NCI-H1092 (cell line): ENCODE results near the gene DGLUCY.
"Not testable (repeated sequence)": the region's sequence is repeated elsewhere in the genome, so short reads cannot be mapped to it uniquely, and the experiment has no call there.

Experiments used
- DNase-seq: peaks from one replicate; lab custom pipeline; 2025; lab: John Stamatoyannopoulos, UW

Gene DGLUCY

GRCh38 chr14:91113829-91114078 lies at the start of gene DGLUCY:
TSS of gene DGLUCY (plus strand) at chr14:91114073. CDS start at chr14:91160295, 46,222 bp downstream.
- peak; percentile 77 for DNase-seq

- no peak for DNase-seq
Measured at GRCh38 chr14:91065266-91065665, 48.6 kb upstream of the DGLUCY start.

GRCh38 chr14:91067186-91067585 lies 46.7 kb upstream of the DGLUCY start:
- no peak for DNase-seq

GRCh38 chr14:91068642-91069041 lies 45.2 kb upstream of the DGLUCY start:
- DNase-seq: no peak

- no peak for DNase-seq
Measured at GRCh38 chr14:91070572-91070971, 43.3 kb upstream of the DGLUCY start.

GRCh38 chr14:91075553-91075952 lies 38.3 kb upstream of the DGLUCY start:
- DNase-seq: no peak

- no peak for DNase-seq
Measured at GRCh38 chr14:91078095-91078737, 35.7 kb upstream of the DGLUCY start.

GRCh38 chr14:91080071-91080470 lies 33.8 kb upstream of the DGLUCY start:
- DNase-seq: no peak

- no peak for DNase-seq
Measured at GRCh38 chr14:91082282-91082681, 31.6 kb upstream of the DGLUCY start.

- DNase-seq: no peak
Measured at GRCh38 chr14:91084516-91084915, 29.4 kb upstream of the DGLUCY start.

GRCh38 chr14:91087470-91087869 lies 26.4 kb upstream of the DGLUCY start:
- not testable (repeated sequence) for DNase-seq

GRCh38 chr14:91088585-91089235 lies 25.2 kb upstream of the DGLUCY start:
- DNase-seq: no peak

- DNase-seq: peak; percentile 5
Measured at GRCh38 chr14:91089958-91090535, 23.8 kb upstream of the DGLUCY start.

- no peak for DNase-seq
Measured at GRCh38 chr14:91090743-91091142, 23.1 kb upstream of the DGLUCY start.

- no peak for DNase-seq
Measured at GRCh38 chr14:91092073-91092472, 21.8 kb upstream of the DGLUCY start.

- not testable (repeated sequence) for DNase-seq
Measured at GRCh38 chr14:91093743-91094472, 20.0 kb upstream of the DGLUCY start.

GRCh38 chr14:91094772-91095171 lies 19.1 kb upstream of the DGLUCY start:
- no peak for DNase-seq

- no peak for DNase-seq
Measured at GRCh38 chr14:91095178-91095577, 18.7 kb upstream of the DGLUCY start.

- not testable (repeated sequence) for DNase-seq
Measured at GRCh38 chr14:91097657-91098056, 16.2 kb upstream of the DGLUCY start.

GRCh38 chr14:91098591-91098990 lies 15.3 kb upstream of the DGLUCY start:
- DNase-seq: no peak

GRCh38 chr14:91100102-91100501 lies 13.8 kb upstream of the DGLUCY start:
- DNase-seq: no peak

GRCh38 chr14:91103116-91103515 lies 10.8 kb upstream of the DGLUCY start:
- no peak for DNase-seq
